WERI-Rb-1 (cell line): Measurements from ENCODE around the gene ABHD1.

Experiments
- DNase-seq: peaks from one replicate; pipeline ENCODE4 v3.0.0-alpha.2; 2020
- H3K27ac ChIP-seq: fragments of 250-450 bp; sonication (Bioruptor Pico); 2 replicates; pipeline ENCODE4 v1.5.1; 2020; ENCODE audit warnings: mild to moderate bottlenecking, moderate library complexity
- H3K27me3 ChIP-seq: fragments of 250-450 bp; sonication (Bioruptor Pico); 2 replicates; pipeline ENCODE4 v1.5.1; 2021; ENCODE audit warnings: mild to moderate bottlenecking, low read depth, moderate library complexity; ENCODE audit not compliant: insufficient read depth, severe bottlenecking
- H3K36me3 ChIP-seq: fragments of 250-450 bp; sonication (Bioruptor Pico); 2 replicates; pipeline ENCODE4 v1.5.1; 2020; ENCODE audit warnings: mild to moderate bottlenecking, moderate library complexity
- H3K4me3 ChIP-seq: 2 replicates; pipeline ENCODE4 v1.5.1; 2011; ENCODE audit warnings: low read depth, mild to moderate bottlenecking, control low read depth, low read length
- H3K9me3 ChIP-seq: fragments of 250-450 bp; sonication (Bioruptor Pico); 2 replicates; pipeline ENCODE4 v1.5.1; 2021; ENCODE audit warnings: mild to moderate bottlenecking, moderate library complexity; ENCODE audit not compliant: severe bottlenecking
- TF ChIP-seq, protein P1 (sequence below): IDR thresholded peaks from 2 replicates; pipeline ENCODE4 v1.5.1; 2011; ENCODE audit warnings: low read depth, mild to moderate bottlenecking, control low read depth, inconsistent platforms, low read length

ABHD1 gene

DNA sequence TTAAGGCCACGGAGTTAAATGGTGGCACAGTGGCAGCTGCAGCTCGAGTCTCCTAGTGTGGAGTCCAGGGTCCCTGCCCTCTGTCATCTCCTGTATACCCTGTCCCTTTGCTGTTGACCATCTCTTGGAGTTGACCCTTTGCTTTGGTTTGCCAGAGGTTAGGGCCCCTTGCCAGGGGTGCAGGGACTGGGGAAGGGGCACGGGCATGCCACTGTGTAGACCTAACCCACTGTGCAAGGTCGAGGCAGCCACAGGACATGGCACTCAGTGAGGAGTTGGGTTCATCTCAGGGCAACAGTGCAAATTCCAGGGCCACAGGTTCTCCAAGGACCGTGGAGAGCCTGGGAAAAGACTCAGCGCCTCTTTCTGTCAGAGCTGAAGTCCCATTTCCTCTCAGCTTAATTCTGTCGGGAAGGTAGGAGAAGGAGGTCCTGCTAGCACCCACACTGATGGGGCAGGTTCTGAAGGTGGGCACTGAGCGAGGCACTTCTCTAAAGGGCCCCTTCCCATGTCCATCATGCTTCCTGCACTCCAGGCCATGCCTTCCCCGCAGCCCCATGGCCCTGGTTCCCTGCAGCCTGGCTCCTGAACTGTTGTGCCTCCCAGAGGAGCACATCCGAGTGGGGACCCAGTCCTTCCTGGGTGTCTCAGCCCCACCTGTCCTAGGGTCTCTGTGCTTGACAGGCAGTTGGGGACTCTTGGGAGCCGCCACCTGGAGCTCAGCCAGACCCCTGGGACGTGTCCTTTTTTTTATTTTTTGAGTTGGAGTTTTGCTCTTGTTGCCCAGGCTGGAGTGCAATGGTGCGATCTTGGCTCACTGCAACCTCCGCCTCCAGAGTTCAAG is 34.3 kb upstream of the ABHD1 start:
- H3K4me3 ChIP-seq = no peak overlapping the region
- H3K27me3 ChIP-seq = no peaks in the 10 kb centered on the region
- no peaks in the 10 kb centered on the region for H3K9me3 ChIP-seq

DNA sequence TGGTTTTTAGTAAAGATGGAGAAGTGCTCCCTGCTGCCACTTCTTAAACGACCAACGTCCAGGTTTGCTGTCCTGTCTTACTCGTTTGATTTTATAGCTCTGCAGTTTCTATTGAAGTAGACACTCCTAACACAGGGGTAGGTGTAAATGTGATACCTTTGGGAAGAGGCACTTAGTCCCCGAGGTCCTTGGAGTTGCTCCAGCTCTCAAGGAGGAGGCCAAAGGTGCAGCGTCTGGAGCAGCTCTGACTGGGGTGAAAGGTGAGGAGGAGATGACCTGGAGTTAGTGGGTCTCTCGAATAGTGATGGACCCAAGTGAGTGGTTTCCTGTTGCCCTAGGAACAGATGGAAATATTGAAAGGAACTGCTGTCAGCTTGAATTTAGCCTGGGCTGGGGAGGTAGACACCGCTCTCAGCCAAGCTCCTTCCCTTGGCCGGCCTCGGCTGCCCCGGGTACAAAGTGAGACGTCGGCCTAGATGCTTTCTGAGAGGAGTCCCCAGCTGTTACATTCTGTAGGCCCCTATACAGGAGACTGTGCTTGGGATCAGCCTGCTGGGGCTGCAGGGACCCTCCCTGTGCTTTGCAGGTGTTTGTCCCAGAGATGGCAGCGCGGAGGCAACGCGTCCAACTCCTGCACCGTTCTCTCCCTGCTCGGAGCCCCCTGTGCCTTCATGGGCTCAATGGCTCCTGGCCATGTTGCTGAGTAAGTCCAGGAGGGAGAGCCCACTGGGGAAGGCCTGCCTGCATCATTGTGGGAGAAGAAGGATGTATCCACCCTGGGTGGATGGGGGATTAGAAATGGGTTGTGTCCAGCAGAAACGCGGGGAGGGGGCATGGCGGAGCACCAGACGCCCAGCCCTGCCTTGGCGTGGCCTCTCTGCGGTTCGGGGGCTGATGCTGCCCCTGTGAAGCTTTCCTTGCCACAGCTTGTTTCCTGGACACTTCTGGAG is 31.6 kb upstream of the ABHD1 start:
- TF ChIP-seq, protein P1, sequence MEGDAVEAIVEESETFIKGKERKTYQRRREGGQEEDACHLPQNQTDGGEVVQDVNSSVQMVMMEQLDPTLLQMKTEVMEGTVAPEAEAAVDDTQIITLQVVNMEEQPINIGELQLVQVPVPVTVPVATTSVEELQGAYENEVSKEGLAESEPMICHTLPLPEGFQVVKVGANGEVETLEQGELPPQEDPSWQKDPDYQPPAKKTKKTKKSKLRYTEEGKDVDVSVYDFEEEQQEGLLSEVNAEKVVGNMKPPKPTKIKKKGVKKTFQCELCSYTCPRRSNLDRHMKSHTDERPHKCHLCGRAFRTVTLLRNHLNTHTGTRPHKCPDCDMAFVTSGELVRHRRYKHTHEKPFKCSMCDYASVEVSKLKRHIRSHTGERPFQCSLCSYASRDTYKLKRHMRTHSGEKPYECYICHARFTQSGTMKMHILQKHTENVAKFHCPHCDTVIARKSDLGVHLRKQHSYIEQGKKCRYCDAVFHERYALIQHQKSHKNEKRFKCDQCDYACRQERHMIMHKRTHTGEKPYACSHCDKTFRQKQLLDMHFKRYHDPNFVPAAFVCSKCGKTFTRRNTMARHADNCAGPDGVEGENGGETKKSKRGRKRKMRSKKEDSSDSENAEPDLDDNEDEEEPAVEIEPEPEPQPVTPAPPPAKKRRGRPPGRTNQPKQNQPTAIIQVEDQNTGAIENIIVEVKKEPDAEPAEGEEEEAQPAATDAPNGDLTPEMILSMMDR = 0 out of 2 replicates have a peak, but pooled peaks have one; percentile 10
- H3K4me3 ChIP-seq = no peak overlapping the region
- H3K9me3 ChIP-seq = no peaks in the 10 kb centered on the region
- no peaks in the 10 kb centered on the region for H3K27me3 ChIP-seq
- no peak overlapping the region for H3K27ac ChIP-seq
- no peaks in the 10 kb centered on the region for H3K36me3 ChIP-seq
- no peak for DNase-seq

More for the DNA sequence above, 34.3 kb upstream of the ABHD1 start:
- Histone ChIP-seq H3K36me3 (no peaks in the 10 kb centered on the region), H3K27ac (no peak overlapping the region)
- no peak for DNase-seq
- TF ChIP-seq, protein P1 = no peak

DNA sequence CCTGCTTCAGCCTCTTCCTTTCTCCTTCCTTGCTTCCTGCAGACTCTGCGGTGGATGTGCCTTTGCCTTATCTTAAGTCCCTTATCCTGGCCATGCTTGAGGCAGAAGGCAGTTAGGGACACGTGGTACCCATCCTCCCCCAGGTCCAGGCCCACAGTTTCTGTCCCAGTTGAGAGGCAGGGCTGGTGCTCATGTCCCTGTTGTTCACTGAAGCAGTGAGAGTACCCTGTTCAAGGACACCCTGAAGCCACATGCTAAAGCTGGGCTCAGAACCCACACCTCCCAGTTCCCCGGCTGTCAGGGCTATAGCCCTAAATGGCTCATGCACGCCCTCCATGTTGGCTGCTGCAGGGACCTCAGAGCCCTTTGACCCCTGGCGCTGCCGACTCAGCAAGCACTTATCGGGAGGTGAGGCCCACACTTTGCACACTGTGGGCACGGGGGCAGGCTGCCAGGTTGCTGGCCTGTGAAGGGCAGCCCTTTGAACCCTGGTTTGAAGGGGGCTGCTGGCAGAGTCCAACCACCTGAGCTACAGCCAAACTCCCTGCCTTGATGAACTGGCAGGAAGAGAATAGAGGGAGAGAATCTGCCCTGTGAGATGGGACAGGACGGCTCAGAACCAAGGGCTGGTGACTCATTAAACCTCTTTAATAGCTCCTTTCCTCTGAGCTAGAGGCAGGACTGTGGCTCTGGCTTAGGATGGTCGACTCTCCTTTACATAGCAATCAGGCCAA is 30.8 kb upstream of the ABHD1 start:
- no peak overlapping the region for H3K27ac ChIP-seq
- TF ChIP-seq, protein P1 = no peak
- no peaks in the 10 kb centered on the region for H3K36me3 ChIP-seq
- no peak for DNase-seq
- H3K9me3 ChIP-seq = no peaks in the 10 kb centered on the region
- H3K27me3 ChIP-seq = no peaks in the 10 kb centered on the region
- no peak overlapping the region for H3K4me3 ChIP-seq

DNA sequence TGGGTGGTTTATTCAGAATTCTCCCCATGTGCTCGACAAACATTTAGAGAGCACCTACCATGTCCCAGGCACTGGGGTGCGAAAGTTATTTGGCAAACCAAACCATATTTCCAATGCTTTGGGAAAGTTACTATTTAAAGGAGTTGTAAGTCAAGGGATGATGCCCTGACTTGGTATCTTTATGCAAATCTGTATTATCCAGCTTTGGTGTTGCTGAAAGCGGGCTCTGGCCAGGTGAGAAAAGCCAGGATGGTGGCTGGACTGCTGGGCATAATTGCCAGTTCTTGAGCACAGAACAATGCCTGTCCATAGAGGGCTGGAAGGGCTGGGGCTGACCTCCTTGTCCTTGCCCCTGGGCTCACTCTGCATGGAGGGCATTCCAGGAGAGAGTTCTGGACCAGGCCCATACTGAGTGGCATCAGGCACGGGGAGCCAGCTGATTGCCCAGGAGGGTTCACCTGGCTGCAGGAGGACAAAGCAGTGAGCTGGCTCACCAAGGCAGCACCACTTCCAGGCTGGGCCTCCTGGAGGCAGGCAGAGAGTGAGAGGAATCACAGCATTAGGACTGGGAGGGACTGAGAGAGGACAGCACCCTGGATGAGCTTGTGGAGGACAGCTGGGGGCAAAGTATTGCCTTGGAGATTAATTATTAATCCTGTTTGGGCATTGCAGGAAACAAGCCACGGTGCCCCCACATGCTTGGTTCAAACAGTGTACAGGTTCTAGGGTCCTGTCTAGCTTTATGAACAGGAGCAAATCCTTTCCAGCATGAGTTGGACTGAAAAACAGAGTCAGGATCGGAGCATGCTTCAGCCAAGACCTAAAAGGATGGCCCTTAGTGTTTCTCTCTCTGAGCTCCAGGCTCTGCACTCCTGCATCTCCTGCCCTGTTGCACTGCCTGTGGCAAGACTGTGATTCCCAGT is 29.9 kb upstream of the ABHD1 start:
- peak; percentile 67 for DNase-seq
- no peaks in the 10 kb centered on the region for H3K27me3 ChIP-seq
- TF ChIP-seq, protein P1 = 0 out of 2 replicates have a peak, but pooled peaks have one; percentile 12
- H3K36me3 ChIP-seq = no peaks in the 10 kb centered on the region
- no peak overlapping the region for H3K27ac ChIP-seq
- H3K4me3 ChIP-seq = no peak overlapping the region
- no peaks in the 10 kb centered on the region for H3K9me3 ChIP-seq
